ENCODE data around the gene MMEL1. TPM values are rescaled to one million over a fixed set of nuclear protein-coding genes. Genes with fewer than 3 reads are reported as not detected.

Gene MMEL1
- polyA plus RNA-seq, 1 donor from 2014 or later = 5.2 TPM

- no peak for TF ChIP-seq EP300 (conservative IDR thresholded peaks at IDR 0.05; ENCODE audit: poor library complexity, severe bottlenecking)
- TF ChIP-seq, protein P1, sequence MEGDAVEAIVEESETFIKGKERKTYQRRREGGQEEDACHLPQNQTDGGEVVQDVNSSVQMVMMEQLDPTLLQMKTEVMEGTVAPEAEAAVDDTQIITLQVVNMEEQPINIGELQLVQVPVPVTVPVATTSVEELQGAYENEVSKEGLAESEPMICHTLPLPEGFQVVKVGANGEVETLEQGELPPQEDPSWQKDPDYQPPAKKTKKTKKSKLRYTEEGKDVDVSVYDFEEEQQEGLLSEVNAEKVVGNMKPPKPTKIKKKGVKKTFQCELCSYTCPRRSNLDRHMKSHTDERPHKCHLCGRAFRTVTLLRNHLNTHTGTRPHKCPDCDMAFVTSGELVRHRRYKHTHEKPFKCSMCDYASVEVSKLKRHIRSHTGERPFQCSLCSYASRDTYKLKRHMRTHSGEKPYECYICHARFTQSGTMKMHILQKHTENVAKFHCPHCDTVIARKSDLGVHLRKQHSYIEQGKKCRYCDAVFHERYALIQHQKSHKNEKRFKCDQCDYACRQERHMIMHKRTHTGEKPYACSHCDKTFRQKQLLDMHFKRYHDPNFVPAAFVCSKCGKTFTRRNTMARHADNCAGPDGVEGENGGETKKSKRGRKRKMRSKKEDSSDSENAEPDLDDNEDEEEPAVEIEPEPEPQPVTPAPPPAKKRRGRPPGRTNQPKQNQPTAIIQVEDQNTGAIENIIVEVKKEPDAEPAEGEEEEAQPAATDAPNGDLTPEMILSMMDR (IDR thresholded peaks at IDR 0.05; ENCODE audit: poor library complexity, severe bottlenecking) = no peak
- TF ChIP-seq SMC3 (conservative IDR thresholded peaks at IDR 0.05; ENCODE audit: poor library complexity) = no peak
- no peak for TF ChIP-seq MXI1 (conservative IDR thresholded peaks at IDR 0.05; ENCODE audit: poor library complexity, severe bottlenecking)
- TF ChIP-seq POLR2AphosphoS5 (IDR thresholded peaks at IDR 0.05) = no peak
- H3K27ac ChIP-seq (ENCODE audit: low read length) = no peak overlapping the region
- no peaks in the 10 kb centered on the region for H4K20me1 ChIP-seq (ENCODE audit: insufficient read depth)
- no peak overlapping the region for H3K9ac ChIP-seq (ENCODE audit: low read length)
- peaks cover 31% of the 10 kb centered on the region for H3K27me3 ChIP-seq (ENCODE audit: insufficient read depth, low read depth, low read length)
- H3K4me3 ChIP-seq (ENCODE audit: low read length) = no peak overlapping the region
- no peaks in the 10 kb centered on the region for H3F3A ChIP-seq (ENCODE audit: insufficient read depth, low read length, poor library complexity, severe bottlenecking)
- no peaks in the 10 kb centered on the region for H3K9me3 ChIP-seq (ENCODE audit: low read length)
- H3K79me2 ChIP-seq (replicated peaks; ENCODE audit: insufficient read depth, low read length) = no peaks in the 10 kb centered on the region
- no peak overlapping the region for H3K4me2 ChIP-seq (ENCODE audit: low read length)
- H3K9me2 ChIP-seq (ENCODE audit: insufficient read depth, low read length) = no peaks in the 10 kb centered on the region
- no peak overlapping the region for H2AFZ ChIP-seq (ENCODE audit: low read depth, low read length)
- no peaks in the 10 kb centered on the region for H3K36me3 ChIP-seq (ENCODE audit: insufficient read depth, low read length)
These were observed 2.2 kb downstream of the MMEL1 start for GRCh38 chr1:2630498-2631135.

- Histone ChIP-seq H3K9me3 (ENCODE audit: low read length) (no peaks in the 10 kb centered on the region), H3K9me2 (ENCODE audit: insufficient read depth, low read length) (no peaks in the 10 kb centered on the region), H3K36me3 (ENCODE audit: insufficient read depth, low read length) (no peaks in the 10 kb centered on the region), H3K4me3 (ENCODE audit: low read length) (peak overlapping the region; percentile 63), H4K20me1 (ENCODE audit: insufficient read depth) (no peaks in the 10 kb centered on the region), H3K9ac (ENCODE audit: low read length) (no peak overlapping the region), H2AFZ (ENCODE audit: low read depth, low read length) (no peak overlapping the region), H3F3A (ENCODE audit: insufficient read depth, low read length, poor library complexity, severe bottlenecking) (no peaks in the 10 kb centered on the region), H3K27me3 (ENCODE audit: insufficient read depth, low read depth, low read length) (peaks cover 31% of the 10 kb centered on the region), H3K4me2 (ENCODE audit: low read length) (no peak overlapping the region), H3K79me2 (replicated peaks; ENCODE audit: insufficient read depth, low read length) (no peaks in the 10 kb centered on the region), H3K27ac (ENCODE audit: low read length) (no peak overlapping the region)
- TF ChIP-seq SMC3 (conservative IDR thresholded peaks at IDR 0.05; ENCODE audit: poor library complexity) = no peak
- TF ChIP-seq TAF1 (IDR thresholded peaks at IDR 0.05; ENCODE audit: low read depth) = no peak
- no peak for TF ChIP-seq EZH2 (IDR thresholded peaks at IDR 0.05; ENCODE audit: borderline replicate concordance, insufficient read depth, low read length, poor library complexity, severe bottlenecking)
- no peak for TF ChIP-seq MXI1 (conservative IDR thresholded peaks at IDR 0.05; ENCODE audit: poor library complexity, severe bottlenecking)
- TF ChIP-seq RAD21 (conservative IDR thresholded peaks at IDR 0.05) = no peak
- TF ChIP-seq, protein P1 (IDR thresholded peaks at IDR 0.05; ENCODE audit: poor library complexity, severe bottlenecking) = no peak
- TF ChIP-seq POLR2AphosphoS5 (IDR thresholded peaks at IDR 0.05) = no peak
- no peak for TF ChIP-seq REST (IDR thresholded peaks at IDR 0.05; ENCODE audit: borderline replicate concordance)
- no peak for TF ChIP-seq EP300 (conservative IDR thresholded peaks at IDR 0.05; ENCODE audit: poor library complexity, severe bottlenecking)
These were observed 3.0 kb downstream of the MMEL1 start for GRCh38 chr1:2629627-2630497.
